Activated T-cell treated with anti-CD3 and anti-CD28 coated beads, Interleukin-2, amount 50 U/mL, for 24 hours (primary cell): Measurements from ENCODE around the gene FAM81A.

ENCODE experiments used
- DNase-seq: peaks from one replicate; pipeline ENCODE4 v3.0.0-alpha.2; 2020
- H3K27ac Mint-ChIP-seq: 2 replicates; pipeline ENCODE4 v1.8.0; 2020; ENCODE audit warnings: mild to moderate bottlenecking, mixed read lengths
- H3K27me3 Mint-ChIP-seq: 2 replicates; pipeline ENCODE4 v1.8.0; 2020; ENCODE audit warnings: mixed read lengths
- H3K36me3 Mint-ChIP-seq: 2 replicates; pipeline ENCODE4 v1.8.0; 2020; ENCODE audit warnings: low read depth, mixed read lengths
- H3K4me1 Mint-ChIP-seq: 2 replicates; pipeline ENCODE4 v1.8.0; 2020; ENCODE audit warnings: low read depth, mixed read lengths
- H3K4me3 Mint-ChIP-seq: 2 replicates; pipeline ENCODE4 v1.8.0; 2020; ENCODE audit warnings: mild to moderate bottlenecking, moderate library complexity, mixed read lengths
- H3K9me3 Mint-ChIP-seq: 2 replicates; pipeline ENCODE4 v1.8.0; 2020; ENCODE audit warnings: mixed read lengths

Gene FAM81A

DNA sequence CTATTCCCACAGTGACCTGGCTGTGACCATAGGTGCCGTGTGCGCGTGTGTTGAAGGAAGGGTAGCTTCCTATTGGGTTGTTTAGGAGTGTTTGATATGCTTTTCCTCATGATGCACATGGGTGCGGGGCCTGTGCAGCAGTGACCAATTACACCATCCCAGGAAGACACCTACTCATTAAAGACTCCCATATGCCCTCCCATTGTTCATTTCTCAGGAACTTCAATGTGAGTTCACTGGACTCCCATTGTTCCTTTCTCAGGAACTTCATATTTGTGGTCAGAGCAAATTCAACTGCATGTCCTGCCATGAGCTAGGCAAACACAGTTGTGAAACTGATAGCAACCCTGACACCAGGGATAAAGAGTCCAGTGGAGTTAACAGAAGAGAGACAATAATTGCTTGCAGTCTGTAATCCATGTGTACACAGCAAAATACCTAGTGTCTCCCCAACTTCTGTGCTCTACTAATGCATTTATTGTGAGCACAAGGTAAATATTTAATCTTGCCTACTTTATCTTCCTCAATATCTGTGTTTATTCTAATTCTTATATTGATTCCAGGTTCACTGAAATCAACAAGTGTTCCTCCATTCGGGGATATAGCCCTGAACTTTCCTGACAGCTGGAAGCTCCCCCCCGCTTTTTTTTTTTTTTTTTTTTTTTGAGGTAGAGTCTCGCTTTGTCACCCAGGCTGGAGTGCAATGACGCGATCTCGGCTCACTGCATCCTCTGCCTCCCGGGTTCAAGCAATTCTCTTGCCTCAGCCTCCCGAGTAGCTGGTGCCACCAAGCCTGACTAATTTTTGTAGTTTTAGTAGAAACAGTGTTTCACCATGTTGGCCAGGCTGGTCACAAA is 116.1 kb downstream of the FAM81A start:
- no peaks in the 10 kb centered on the region for H3K9me3 Mint-ChIP-seq
- H3K27ac Mint-ChIP-seq: no peak overlapping the region
- H3K27me3 Mint-ChIP-seq: peaks cover 2% of the 10 kb centered on the region
- H3K36me3 Mint-ChIP-seq: no peaks in the 10 kb centered on the region
- no peak overlapping the region for H3K4me3 Mint-ChIP-seq
- no peak for DNase-seq
- H3K4me1 Mint-ChIP-seq: no peaks in the 10 kb centered on the region

DNA sequence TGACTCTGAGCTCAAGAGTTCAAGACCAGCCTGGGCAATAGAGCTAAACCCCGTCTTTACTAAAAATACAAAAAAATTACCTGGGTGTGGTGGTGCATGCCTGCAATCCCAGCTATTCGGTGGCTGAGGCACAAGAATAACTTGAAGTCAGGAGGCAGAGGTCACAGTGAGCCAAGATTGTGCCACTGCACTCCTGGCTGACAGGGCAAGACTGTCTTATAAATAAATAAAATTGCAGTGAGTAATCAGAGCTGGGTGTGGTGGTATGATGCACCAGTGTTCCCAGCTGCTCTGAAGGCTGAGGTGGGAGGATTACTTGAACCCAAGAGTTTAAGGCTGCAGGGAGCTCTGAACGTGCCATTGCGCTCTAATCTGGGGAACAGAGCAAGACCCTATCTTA is 117.7 kb downstream of the FAM81A start:
- no peak for DNase-seq
- no peaks in the 10 kb centered on the region for H3K4me1 Mint-ChIP-seq
- peaks cover 2% of the 10 kb centered on the region for H3K27me3 Mint-ChIP-seq
- H3K9me3 Mint-ChIP-seq: no peaks in the 10 kb centered on the region
- H3K27ac Mint-ChIP-seq: no peak overlapping the region
- no peaks in the 10 kb centered on the region for H3K36me3 Mint-ChIP-seq
- no peak overlapping the region for H3K4me3 Mint-ChIP-seq

DNA sequence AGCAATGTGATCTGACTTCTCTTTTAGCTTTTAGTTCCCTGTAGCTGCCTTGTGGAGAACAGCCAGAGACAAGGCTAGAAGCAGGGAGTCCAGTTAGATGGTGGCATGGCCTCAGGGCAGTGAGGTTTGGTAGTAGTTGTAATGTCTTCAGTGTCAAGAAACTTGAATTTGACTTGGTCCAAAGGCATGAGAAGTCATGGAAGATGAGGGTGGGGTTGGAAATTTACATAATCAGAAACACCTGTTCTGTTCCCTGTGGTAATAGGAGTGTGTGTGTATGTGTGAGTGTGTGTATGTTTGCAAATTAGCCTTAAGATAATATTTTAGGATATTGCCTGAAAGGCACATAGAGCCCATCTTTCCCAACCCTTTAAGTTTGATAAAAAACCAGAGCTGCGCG is 118.4 kb downstream of the FAM81A start:
- no peaks in the 10 kb centered on the region for H3K36me3 Mint-ChIP-seq
- H3K27me3 Mint-ChIP-seq: peaks cover 2% of the 10 kb centered on the region
- H3K4me3 Mint-ChIP-seq: no peak overlapping the region
- no peaks in the 10 kb centered on the region for H3K4me1 Mint-ChIP-seq
- DNase-seq: no peak
- no peaks in the 10 kb centered on the region for H3K9me3 Mint-ChIP-seq
- H3K27ac Mint-ChIP-seq: no peak overlapping the region

- Mint-ChIP-seq H3K36me3 (no peaks in the 10 kb centered on the region), H3K4me3 (no peak overlapping the region), H3K4me1 (no peaks in the 10 kb centered on the region), H3K27me3 (peaks cover 2% of the 10 kb centered on the region), H3K9me3 (no peaks in the 10 kb centered on the region), H3K27ac (no peak overlapping the region)
- DNase-seq: no peak
Measured at GRCh38 chr15:59557581-59557980, 119.6 kb downstream of the FAM81A start.

- Mint-ChIP-seq H3K9me3 (no peaks in the 10 kb centered on the region), H3K27me3 (peaks cover 2% of the 10 kb centered on the region), H3K27ac (no peak overlapping the region), H3K4me3 (no peak overlapping the region), H3K4me1 (peaks cover 1% of the 10 kb centered on the region), H3K36me3 (no peaks in the 10 kb centered on the region)
- DNase-seq: no peak
Measured at GRCh38 chr15:59558851-59559250, 120.9 kb downstream of the FAM81A start.

GRCh38 chr15:59561547-59561946 is 123.6 kb downstream of the FAM81A start:
- DNase-seq: no peak
- H3K4me1 Mint-ChIP-seq: peaks cover 1% of the 10 kb centered on the region
- H3K27me3 Mint-ChIP-seq: peaks cover 2% of the 10 kb centered on the region
- no peak overlapping the region for H3K4me3 Mint-ChIP-seq
- no peak overlapping the region for H3K27ac Mint-ChIP-seq
- no peaks in the 10 kb centered on the region for H3K36me3 Mint-ChIP-seq
- peaks cover 2% of the 10 kb centered on the region for H3K9me3 Mint-ChIP-seq

- no peak overlapping the region for H3K27ac Mint-ChIP-seq
- H3K9me3 Mint-ChIP-seq: peaks cover 2% of the 10 kb centered on the region
- no peak for DNase-seq
- peaks cover 6% of the 10 kb centered on the region for H3K27me3 Mint-ChIP-seq
- H3K4me1 Mint-ChIP-seq: peaks cover 1% of the 10 kb centered on the region
- no peak overlapping the region for H3K4me3 Mint-ChIP-seq
- H3K36me3 Mint-ChIP-seq: no peaks in the 10 kb centered on the region
Measured at GRCh38 chr15:59562448-59563186, 124.6 kb downstream of the FAM81A start.

DNA sequence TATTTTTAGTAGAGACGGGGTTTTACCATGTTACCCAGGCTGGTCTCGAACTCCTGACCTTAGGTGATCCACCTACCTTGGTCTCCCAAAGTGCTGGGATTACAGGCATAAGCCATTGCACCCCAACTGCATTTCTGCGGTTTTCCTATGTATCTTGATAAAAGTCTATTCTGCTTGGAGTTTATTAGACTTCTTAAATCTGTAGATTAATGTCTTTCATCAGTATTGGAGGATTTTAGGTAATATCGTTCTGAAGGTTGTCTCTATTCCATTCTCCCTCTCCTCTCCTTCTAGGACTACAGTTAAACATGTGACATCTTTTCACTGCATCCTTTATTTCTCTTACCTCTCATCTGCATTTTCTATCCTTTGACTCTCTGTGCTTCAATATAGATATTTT is 127.3 kb downstream of the FAM81A start:
- H3K9me3 Mint-ChIP-seq: peaks cover 2% of the 10 kb centered on the region
- peaks cover 6% of the 10 kb centered on the region for H3K27me3 Mint-ChIP-seq
- no peak overlapping the region for H3K27ac Mint-ChIP-seq
- peaks cover 1% of the 10 kb centered on the region for H3K4me1 Mint-ChIP-seq
- H3K4me3 Mint-ChIP-seq: no peak overlapping the region
- H3K36me3 Mint-ChIP-seq: no peaks in the 10 kb centered on the region
- no peak for DNase-seq

- DNase-seq: no peak
- no peak overlapping the region for H3K4me3 Mint-ChIP-seq
- no peaks in the 10 kb centered on the region for H3K36me3 Mint-ChIP-seq
- H3K4me1 Mint-ChIP-seq: peaks cover 1% of the 10 kb centered on the region
- peaks cover 2% of the 10 kb centered on the region for H3K9me3 Mint-ChIP-seq
- peaks cover 8% of the 10 kb centered on the region for H3K27me3 Mint-ChIP-seq
- H3K27ac Mint-ChIP-seq: no peak overlapping the region
Measured at GRCh38 chr15:59567324-59567723, 129.3 kb downstream of the FAM81A start.

DNA sequence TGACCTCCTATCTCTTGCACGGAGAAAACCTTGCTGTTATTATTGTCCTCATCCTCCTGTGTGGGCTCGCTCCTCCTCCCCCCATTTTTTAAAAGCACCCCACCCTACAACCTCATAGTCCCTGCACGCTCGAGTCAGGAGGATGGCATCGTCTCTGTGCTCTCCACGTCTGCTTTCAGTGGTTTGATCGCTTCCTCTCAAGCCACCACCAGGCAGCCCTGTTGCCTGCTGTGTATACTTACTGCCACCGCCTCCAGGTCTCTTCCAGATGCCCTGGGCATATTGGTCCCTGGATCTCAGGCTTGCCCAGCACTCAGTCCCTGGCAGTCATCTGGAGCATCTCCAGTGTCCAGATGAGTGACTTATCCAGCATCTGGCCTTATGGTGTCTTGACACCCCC is 131.5 kb downstream of the FAM81A start:
- no peaks in the 10 kb centered on the region for H3K36me3 Mint-ChIP-seq
- peaks cover 7% of the 10 kb centered on the region for H3K27me3 Mint-ChIP-seq
- no peak overlapping the region for H3K27ac Mint-ChIP-seq
- H3K4me1 Mint-ChIP-seq: no peaks in the 10 kb centered on the region
- no peak for DNase-seq
- peaks cover 2% of the 10 kb centered on the region for H3K9me3 Mint-ChIP-seq
- no peak overlapping the region for H3K4me3 Mint-ChIP-seq

GRCh38 chr15:59570315-59570714 is 132.3 kb downstream of the FAM81A start:
- Mint-ChIP-seq H3K4me1 (no peaks in the 10 kb centered on the region), H3K27me3 (peaks cover 7% of the 10 kb centered on the region), H3K9me3 (peaks cover 2% of the 10 kb centered on the region), H3K36me3 (no peaks in the 10 kb centered on the region), H3K4me3 (no peak overlapping the region), H3K27ac (no peak overlapping the region)
- DNase-seq: no peak

- no peak overlapping the region for H3K27ac Mint-ChIP-seq
- DNase-seq: no peak
- H3K27me3 Mint-ChIP-seq: peaks cover 7% of the 10 kb centered on the region
- no peaks in the 10 kb centered on the region for H3K36me3 Mint-ChIP-seq
- no peaks in the 10 kb centered on the region for H3K9me3 Mint-ChIP-seq
- H3K4me3 Mint-ChIP-seq: no peak overlapping the region
- H3K4me1 Mint-ChIP-seq: no peaks in the 10 kb centered on the region
Measured at GRCh38 chr15:59571606-59572005, 133.6 kb downstream of the FAM81A start.
